Measurements from ENCODE around the gene HOXB8. TPM values are rescaled to one million over a fixed set of nuclear protein-coding genes. Genes with fewer than 3 reads are reported as not detected.
A peak's percentile ranks its signal among the peaks of the same experiment; 100 is the strongest.

HOXB8 gene
- total and polyA plus RNA-seq, 4 experiments from 2014 or later: not detected

- peak in 3 of 5 donors; percentile 45 to 65 (median 60) for DNase-seq
- Mint-ChIP-seq H3K27me3 (peaks cover 64 to 78% of the 10 kb centered on the region in 2 donors), H3K27ac (peak overlapping the region in 1 of 7 donors; percentile 55), H3K4me1 (peaks cover 1 to 19% (median 11%) of the 10 kb centered on the region in 4 donors), H3K9me3 (no peaks in the 10 kb centered on the region), H3K36me3 (peaks cover 0 to 7% of the 10 kb centered on the region in 2 donors), H3K4me3 (peak overlapping the region in 5 of 8 donors; percentile 6 to 46 (median 29))
- ChIA-PET CTCF (ENCODE audit: partially characterized antibody) (interaction anchor here (0.6 to 3.9 kb wide), 20 partner anchors 9 to 634 kb away, joined by 3 to 31 read pairs (median 3); partner anchors contain the start of genes HOXB6 and HOXB9), POLR2A (ENCODE audit: partially characterized antibody) (interaction anchor here (1.2 kb wide), 1 partner anchor 10 kb away, joined by 3 read pairs; no protein-coding TSS in a partner anchor)
- Histone ChIP-seq H3K27me3 (ENCODE audit: insufficient read depth, low read length) (peaks cover 64% of the 10 kb centered on the region), H3K27ac (ENCODE audit: low read depth, low read length) (no peak overlapping the region), H3K36me3 (ENCODE audit: insufficient read depth, low read length) (no peaks in the 10 kb centered on the region), H3K4me1 (ENCODE audit: insufficient read depth, low read length) (peaks cover 15% of the 10 kb centered on the region), H3K9me3 (ENCODE audit: control insufficient read depth in 1 of 2, low read length in 2 of 2) (no peaks in the 10 kb centered on the region), H3K4me3 (ENCODE audit: low read length in 2 of 2) (no peak overlapping the region)
- intact Hi-C loops (cut with micrococcal nuclease): no loop called here
Measured at GRCh38 chr17:48636177-48637018, 21.3 kb upstream of the HOXB8 start.

DNA sequence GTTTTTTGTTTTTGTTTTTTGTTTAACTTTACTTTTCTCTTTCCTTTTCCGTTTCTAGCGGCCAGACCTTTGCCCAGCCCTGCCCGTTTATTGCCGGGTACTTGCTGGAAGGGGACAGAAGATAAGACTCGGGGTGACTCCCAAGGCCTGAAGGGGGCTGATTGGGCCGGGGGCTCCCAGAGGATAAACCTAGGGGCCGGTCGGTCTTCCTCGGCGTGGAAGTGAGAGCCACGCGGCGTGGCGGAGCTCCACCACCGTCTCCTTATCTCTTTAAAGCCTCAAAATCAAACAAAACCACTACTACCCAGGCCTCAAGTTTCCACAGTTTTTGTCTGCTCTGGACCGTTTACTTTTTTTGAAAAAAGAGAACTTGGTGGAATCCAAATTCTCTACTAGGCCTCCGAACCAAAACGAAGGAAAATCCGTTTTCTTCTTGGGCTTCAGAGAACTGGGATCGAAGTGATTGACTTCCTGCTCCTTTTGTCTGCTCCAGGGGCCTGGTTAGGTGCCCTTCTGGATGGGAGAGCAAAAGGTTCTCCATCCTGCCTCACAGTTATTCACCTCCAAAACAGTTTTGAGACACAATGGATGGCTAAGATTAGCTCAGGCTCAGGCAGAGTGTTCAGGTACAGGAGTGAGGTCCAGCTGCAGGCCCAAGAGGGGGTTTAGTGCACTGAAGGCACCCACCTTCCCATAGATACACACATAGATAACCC, 19.6 kb upstream of the HOXB8 start:
- H3K36me3 ChIP-seq (ENCODE audit: insufficient read depth, low read length): no peaks in the 10 kb centered on the region
- H3K27me3 ChIP-seq (ENCODE audit: insufficient read depth, low read length): peaks cover 60% of the 10 kb centered on the region
- no peaks in the 10 kb centered on the region for H3K9me3 ChIP-seq (ENCODE audit: control insufficient read depth in 1 of 2, low read length in 2 of 2)
- no peak overlapping the region for H3K4me3 ChIP-seq (ENCODE audit: low read length in 2 of 2)
- Mint-ChIP-seq H3K9me3 (no peaks in the 10 kb centered on the region), H3K4me3 (peak overlapping the region in 5 of 8 donors; percentile 30 to 79 (median 42)), H3K36me3 (peaks cover 0 to 7% of the 10 kb centered on the region in 2 donors), H3K4me1 (peaks cover 0 to 15% (median 8%) of the 10 kb centered on the region in 4 donors), H3K27me3 (peaks cover 65 to 79% of the 10 kb centered on the region in 2 donors), H3K27ac (peak overlapping the region in 1 of 7 donors; percentile 16)
- ChIA-PET POLR2A (ENCODE audit: partially characterized antibody) (no interaction called here), CTCF (ENCODE audit: partially characterized antibody) (interaction anchor here (3.9 kb wide), 1 partner anchor 10 kb away, joined by 31 read pairs; the partner anchor contains the start of gene HOXB9)
- intact Hi-C loops (cut with micrococcal nuclease): no loop called here
- H3K4me1 ChIP-seq (ENCODE audit: insufficient read depth, low read length): peaks cover 15% of the 10 kb centered on the region
- no peak overlapping the region for H3K27ac ChIP-seq (ENCODE audit: low read depth, low read length)
- no peak for DNase-seq

GRCh38 chr17:48633266-48633677, 18.2 kb upstream of the HOXB8 start:
- Mint-ChIP-seq H3K4me3 (no peak overlapping the region), H3K27me3 (peaks cover 66 to 78% of the 10 kb centered on the region in 2 donors), H3K9me3 (no peaks in the 10 kb centered on the region), H3K36me3 (peaks cover 0 to 7% of the 10 kb centered on the region in 2 donors), H3K27ac (no peak overlapping the region), H3K4me1 (peaks cover 0 to 20% (median 8%) of the 10 kb centered on the region in 4 donors)
- Histone ChIP-seq H3K9me3 (ENCODE audit: control insufficient read depth in 1 of 2, low read length in 2 of 2) (no peaks in the 10 kb centered on the region), H3K36me3 (ENCODE audit: insufficient read depth, low read length) (no peaks in the 10 kb centered on the region), H3K4me1 (ENCODE audit: insufficient read depth, low read length) (peaks cover 15% of the 10 kb centered on the region), H3K27me3 (ENCODE audit: insufficient read depth, low read length) (peaks cover 68% of the 10 kb centered on the region), H3K4me3 (ENCODE audit: low read length in 2 of 2) (no peak overlapping the region), H3K27ac (ENCODE audit: low read depth, low read length) (no peak overlapping the region)
- CTCF ChIA-PET (ENCODE audit: partially characterized antibody): no interaction called here
- DNase-seq: no peak
- POLR2A ChIA-PET (ENCODE audit: partially characterized antibody): no interaction called here
- intact Hi-C loops (cut with micrococcal nuclease): no loop called here

GRCh38 chr17:48632579-48633265, 17.6 kb upstream of the HOXB8 start:
- intact Hi-C loops (cut with micrococcal nuclease): no loop called here
- Mint-ChIP-seq H3K36me3 (peaks cover 0 to 7% of the 10 kb centered on the region in 2 donors), H3K27me3 (peaks cover 67 to 79% of the 10 kb centered on the region in 2 donors), H3K4me3 (peak overlapping the region in 7 of 8 donors; percentile 8 to 77 (median 57)), H3K27ac (no peak overlapping the region), H3K9me3 (no peaks in the 10 kb centered on the region), H3K4me1 (peaks cover 0 to 23% (median 8%) of the 10 kb centered on the region in 4 donors)
- no peaks in the 10 kb centered on the region for H3K36me3 ChIP-seq (ENCODE audit: insufficient read depth, low read length)
- H3K27me3 ChIP-seq (ENCODE audit: insufficient read depth, low read length): peaks cover 68% of the 10 kb centered on the region
- ChIA-PET POLR2A (ENCODE audit: partially characterized antibody) (no interaction called here), CTCF (ENCODE audit: partially characterized antibody) (interaction anchor here (1.0 to 1.7 kb wide), 5 partner anchors 10 to 251 kb away, joined by 3 to 5 read pairs (median 4); partner anchors contain the start of gene HOXB8)
- no peak for DNase-seq
- H3K4me3 ChIP-seq (ENCODE audit: low read length in 2 of 2): no peak overlapping the region
- no peaks in the 10 kb centered on the region for H3K9me3 ChIP-seq (ENCODE audit: control insufficient read depth in 1 of 2, low read length in 2 of 2)
- H3K4me1 ChIP-seq (ENCODE audit: insufficient read depth, low read length): peaks cover 15% of the 10 kb centered on the region
- H3K27ac ChIP-seq (ENCODE audit: low read depth, low read length): no peak overlapping the region

- Mint-ChIP-seq H3K9me3 (no peaks in the 10 kb centered on the region), H3K4me3 (no peak overlapping the region), H3K27me3 (peaks cover 69 to 79% of the 10 kb centered on the region in 2 donors), H3K36me3 (peaks cover 0 to 7% of the 10 kb centered on the region in 2 donors), H3K4me1 (peaks cover 0 to 24% (median 9%) of the 10 kb centered on the region in 4 donors), H3K27ac (no peak overlapping the region)
- ChIA-PET CTCF (ENCODE audit: partially characterized antibody) (interaction anchor here (0.7 to 1.7 kb wide), 7 partner anchors 10 to 252 kb away, joined by 3 to 5 read pairs (median 4); partner anchors contain the start of gene HOXB8), POLR2A (ENCODE audit: partially characterized antibody) (no interaction called here)
- intact Hi-C loops (cut with micrococcal nuclease): no loop called here
- Histone ChIP-seq H3K36me3 (ENCODE audit: insufficient read depth, low read length) (no peaks in the 10 kb centered on the region), H3K4me3 (ENCODE audit: low read length in 2 of 2) (no peak overlapping the region), H3K9me3 (ENCODE audit: control insufficient read depth in 1 of 2, low read length in 2 of 2) (no peaks in the 10 kb centered on the region), H3K27ac (ENCODE audit: low read depth, low read length) (no peak overlapping the region), H3K4me1 (ENCODE audit: insufficient read depth, low read length) (peaks cover 20% of the 10 kb centered on the region), H3K27me3 (ENCODE audit: insufficient read depth, low read length) (peaks cover 68% of the 10 kb centered on the region)
- DNase-seq: no peak
Measured at GRCh38 chr17:48631693-48632578, 16.8 kb upstream of the HOXB8 start.

GRCh38 chr17:48630925-48631692, 16.0 kb upstream of the HOXB8 start:
- Histone ChIP-seq H3K27me3 (ENCODE audit: insufficient read depth, low read length) (peaks cover 63% of the 10 kb centered on the region), H3K27ac (ENCODE audit: low read depth, low read length) (no peak overlapping the region), H3K36me3 (ENCODE audit: insufficient read depth, low read length) (no peaks in the 10 kb centered on the region), H3K4me3 (ENCODE audit: low read length in 2 of 2) (no peak overlapping the region), H3K4me1 (ENCODE audit: insufficient read depth, low read length) (peaks cover 18% of the 10 kb centered on the region), H3K9me3 (ENCODE audit: control insufficient read depth in 1 of 2, low read length in 2 of 2) (no peaks in the 10 kb centered on the region)
- H3K9me3 Mint-ChIP-seq: no peaks in the 10 kb centered on the region
- H3K27ac Mint-ChIP-seq: no peak overlapping the region
- POLR2A ChIA-PET (ENCODE audit: partially characterized antibody): no interaction called here
- H3K4me3 Mint-ChIP-seq: no peak overlapping the region
- CTCF ChIA-PET (ENCODE audit: partially characterized antibody): interaction anchor here (1.1 to 1.7 kb wide), 4 partner anchors 9 to 253 kb away, joined by 3 to 5 read pairs (median 4); no protein-coding TSS in a partner anchor
- H3K4me1 Mint-ChIP-seq: peaks cover 4 to 27% (median 9%) of the 10 kb centered on the region in 4 donors
- H3K27me3 Mint-ChIP-seq: peaks cover 68 to 78% of the 10 kb centered on the region in 2 donors
- DNase-seq: no peak
- peaks cover 0 to 7% of the 10 kb centered on the region in 2 donors for H3K36me3 Mint-ChIP-seq
- intact Hi-C loops (cut with micrococcal nuclease): no loop called here

Data from CD4-positive, alpha-beta memory T cell (primary cell).